HCT116 (cell line): ENCODE measurements around the gene CCDC187. TPM values are rescaled to one million over a fixed set of nuclear protein-coding genes. Genes with fewer than 3 reads are reported as not detected.

Experiments
- ATAC-seq: fragments of 200-7000 bp; cut with Tn5 transposase; 2 replicates; pipeline ENCODE4 v1.9.1; 2020; ENCODE audit warnings: mild to moderate bottlenecking, moderate library complexity
- BruUV-seq: library from RNA; stranded (reverse); fragments of 400-500 nt; replicated peaks from 2 replicates; lab custom pipeline; 2021; lab: Mats Ljungman, UMichigan
- CTCF ChIA-PET: fragments of 300-600 bp; sonication (Branson Sonifier 250); formaldehyde crosslinking; loops from one replicate; lab custom pipeline; 2021; ENCODE audit warnings: antibody characterized with exemption; lab: Charles Lee
- POLR2A ChIA-PET: fragments of 300-600, 350-600 bp; sonication (Branson Sonifier 250); formaldehyde crosslinking; loops from one replicate; lab custom pipeline; 2021; ENCODE audit warnings: antibody characterized with exemption; lab: Charles Lee
- RAD21 ChIA-PET, 2 experiments: fragments of 300-600 bp; sonication (Branson Sonifier 250); formaldehyde crosslinking; loops; one replicate each; lab custom pipeline; 2023; ENCODE audit warnings: low total read pairs in 2 of 2; ENCODE audit not compliant: uncharacterized antibody in 2 of 2, unreplicated experiment in 2 of 2, low non-redundant PET in 1 of 2; lab: Charles Lee
- DNase-seq: peaks from one replicate; pipeline ENCODE4 v3.0.0-alpha.2; 2010; ENCODE audit warnings: low read depth, low spot score
- H2AFZ ChIP-seq: fragments of 200-600 bp; shearing (Covaris generic), sonication (generic); 2 replicates; pipeline ENCODE4 v1.6.1; 2017; ENCODE audit warnings: low read depth, mixed run types, mixed read lengths, antibody characterized with exemption, low read length; ENCODE audit not compliant: poor library complexity, severe bottlenecking
- H3K27ac ChIP-seq: 2 replicates; pipeline ENCODE4 v1.5.1; 2012; ENCODE audit warnings: low read depth, low read length
- H3K27me3 ChIP-seq: fragments of 200-600 bp; sonication (generic); 2 replicates; pipeline ENCODE4 v1.6.1; 2016; ENCODE audit warnings: mixed run types, low read length, mixed read lengths; ENCODE audit not compliant: insufficient read depth
- H3K36me3 ChIP-seq, 2 experiments: fragments of 200-500 bp in 1 of 2; fragments of 200-600 bp in 1 of 2; sonication (Bioruptor generic) in 1 of 2; sonication (generic) in 1 of 2; 2 replicates each; pipeline versions ENCODE4 v1.5.1 to v1.6.1; 2014 to 2016; ENCODE audit warnings: low read length in 2 of 2, inconsistent platforms in 1 of 2, mixed read lengths in 1 of 2, mixed run types in 1 of 2; ENCODE audit not compliant: insufficient read depth in 2 of 2, control insufficient read depth in 1 of 2
- H3K4me1 ChIP-seq, 2 experiments: fragments of 200-600 bp in 1 of 2; sonication (generic) in 1 of 2; 2 replicates each; pipeline versions ENCODE4 v1.5.1 to v1.6.1; 2012 to 2017; ENCODE audit warnings: low read length in 2 of 2, inconsistent platforms in 1 of 2, mild to moderate bottlenecking in 1 of 2, mixed read lengths in 1 of 2, mixed run types in 1 of 2, moderate library complexity in 1 of 2; ENCODE audit not compliant: insufficient read depth in 2 of 2, control insufficient read depth in 1 of 2
- H3K4me2 ChIP-seq: fragments of 200-600 bp; sonication (generic); 2 replicates; pipeline ENCODE4 v1.6.1; 2017; ENCODE audit warnings: mixed run types, low read length, mixed read lengths
- H3K4me3 ChIP-seq, 2 experiments: fragments of 200-600 bp in 1 of 2; sonication (generic) in 1 of 2; replicated peaks in 1 of 2; 2 replicates each; pipeline ENCODE4 v1.5.1; 2011 to 2016; ENCODE audit warnings: low read length in 2 of 2, control low read depth in 1 of 2, low read depth in 1 of 2, mild to moderate bottlenecking in 1 of 2, mixed read lengths in 1 of 2, mixed run types in 1 of 2
- H3K79me2 ChIP-seq: fragments of 200-600 bp; sonication (generic); 2 replicates; pipeline ENCODE4 v1.6.1; 2017; ENCODE audit warnings: mild to moderate bottlenecking, mixed run types, low read length, moderate library complexity, mixed read lengths; ENCODE audit not compliant: insufficient read depth
- H3K9ac ChIP-seq: fragments of 200-600 bp; sonication (generic); 2 replicates; pipeline ENCODE4 v1.6.1; 2016; ENCODE audit warnings: low read length, mixed read lengths
- H3K9me2 ChIP-seq: fragments of 200-600 bp; sonication (generic), shearing (Covaris generic); 2 replicates; pipeline ENCODE4 v1.6.1; 2017; ENCODE audit warnings: mixed run types, mild to moderate bottlenecking, moderate library complexity; ENCODE audit not compliant: insufficient read depth
- H3K9me3 ChIP-seq, 2 experiments: fragments of 200-500 bp in 1 of 2; fragments of 200-600 bp in 1 of 2; sonication (Bioruptor generic) in 1 of 2; sonication (generic) in 1 of 2; 2 replicates each; pipeline ENCODE4 v1.6.1; 2014 to 2017; ENCODE audit warnings: low read length in 2 of 2, mixed read lengths in 2 of 2, inconsistent platforms in 1 of 2, low read depth in 1 of 2, mild to moderate bottlenecking in 1 of 2, mixed run types in 1 of 2, moderate library complexity in 1 of 2; ENCODE audit not compliant: control insufficient read depth in 1 of 2, insufficient read depth in 1 of 2
- H4K20me1 ChIP-seq: fragments of 200-600 bp; sonication (generic), shearing (Covaris generic); 2 replicates; pipeline ENCODE4 v1.6.1; 2017; ENCODE audit warnings: mixed run types, mild to moderate bottlenecking, moderate library complexity; ENCODE audit not compliant: insufficient read depth
- CTCF ChIP-seq, 3 experiments: fragments of 200-600 bp in 1 of 3; sonication (generic) in 1 of 3; IDR thresholded peaks in 2 of 3; conservative IDR thresholded peaks in 1 of 3; 2 replicates each; pipeline ENCODE4 v1.5.1; 2012 to 2017; ENCODE audit warnings: low read depth in 2 of 3, low read length in 2 of 3, antibody characterized with exemption in 1 of 3, borderline replicate concordance in 1 of 3, control low read depth in 1 of 3, mild to moderate bottlenecking in 1 of 3, mixed read lengths in 1 of 3, mixed run types in 1 of 3, moderate library complexity in 1 of 3; ENCODE audit not compliant: insufficient read depth in 1 of 3
- POLR2AphosphoS5 ChIP-seq: IDR thresholded peaks from 2 replicates; pipeline ENCODE4 v1.6.1; 2011; ENCODE audit warnings: mild to moderate bottlenecking, low read depth, low read length, moderate library complexity
- SIN3A ChIP-seq: IDR thresholded peaks from 2 replicates; pipeline ENCODE4 v1.6.1; 2012; ENCODE audit warnings: low read depth
- ZFX ChIP-seq: fragments of 450-650 bp; IDR thresholded peaks from 2 replicates; pipeline ENCODE4 v1.6.1; 2017
- intact Hi-C: fragments of 100-400 bp; cut with micrococcal nuclease; formaldehyde crosslinking; loops from 2 replicates; pipeline ENCODE4 v1.10.0; 2022
- total RNA-seq: library from RNA; stranded (reverse); gene quantifications from one replicate; pipeline ENCODE4 v1.2.1, GENCODE V29; 2021; ENCODE audit not compliant: unreplicated experiment
- TF ChIP-seq, protein P1 (sequence below): IDR thresholded peaks from 2 replicates; pipeline ENCODE4 v1.6.1; 2012

The CCDC187 gene
- total RNA-seq, 1 experiment from 2014 or later, result 4.6 TPM

DNA sequence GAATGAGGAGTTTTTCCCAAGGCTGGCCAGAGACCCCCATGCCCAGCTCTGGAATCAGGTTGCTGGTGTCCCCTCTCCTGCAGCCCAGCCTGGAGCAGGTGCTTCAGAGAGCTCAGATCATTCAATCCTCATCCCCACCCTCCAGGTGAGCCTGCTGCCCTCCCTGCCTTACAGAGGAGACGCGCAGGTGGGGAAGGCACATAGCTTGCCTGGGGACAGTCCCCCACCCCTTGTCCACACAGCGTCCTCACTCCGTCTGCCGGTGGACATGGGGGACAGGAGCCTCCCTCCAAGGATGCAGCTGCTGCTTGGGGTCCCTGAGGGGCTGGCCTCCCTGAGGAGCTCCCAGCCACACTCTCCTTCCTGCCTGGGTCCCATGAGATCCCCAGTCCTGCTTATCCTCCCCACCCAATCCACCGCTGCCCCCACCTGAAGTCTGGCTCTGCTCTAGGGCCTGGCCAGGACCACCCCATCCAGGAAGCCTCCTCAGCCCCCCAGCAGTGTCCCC, 41.2 kb downstream of the CCDC187 start (continued):
- TF ChIP-seq CTCF (IDR thresholded peaks at IDR 0.05 in 2 of 3, conservative IDR thresholded peaks at IDR 0.05 in 1 of 3; ENCODE audit: borderline replicate concordance in 1 of 3, insufficient read depth in 1 of 3, low read depth in 2 of 3, low read length in 2 of 3) (no peak), SIN3A (no peak)

GRCh38 chr9:136261686-136262430, 42.0 kb downstream of the CCDC187 start:
- H3K27me3 ChIP-seq, result no peaks in the 10 kb centered on the region
- intact Hi-C loops, result no loop called here
- no peak overlapping the region for H3K9ac ChIP-seq
- H3K9me2 ChIP-seq, result no peaks in the 10 kb centered on the region
- RAD21 ChIA-PET, result no interaction called here
- no peak overlapping the region for H3K4me2 ChIP-seq
- POLR2A ChIA-PET, result no interaction called here
- no peaks in the 10 kb centered on the region for H3K79me2 ChIP-seq
- TF ChIP-seq ZFX, result no peak
- no peak for TF ChIP-seq POLR2AphosphoS5
- TF ChIP-seq, protein P1, sequence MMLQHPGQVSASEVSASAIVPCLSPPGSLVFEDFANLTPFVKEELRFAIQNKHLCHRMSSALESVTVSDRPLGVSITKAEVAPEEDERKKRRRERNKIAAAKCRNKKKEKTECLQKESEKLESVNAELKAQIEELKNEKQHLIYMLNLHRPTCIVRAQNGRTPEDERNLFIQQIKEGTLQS, result no peak
- no peak for TF ChIP-seq SIN3A
- H3K9me3 ChIP-seq, result no peaks in the 10 kb centered on the region
- CTCF ChIA-PET, result interaction anchor here (1.2 kb wide), 1 partner anchor 11 kb away, joined by 3 read pairs; no protein-coding TSS in a partner anchor
- no TSS peak for BruUV-seq
- no peak for ATAC-seq
- H3K36me3 ChIP-seq, result no peaks in the 10 kb centered on the region
- H2AFZ ChIP-seq, result no peak overlapping the region
- no peaks in the 10 kb centered on the region for H4K20me1 ChIP-seq
- H3K4me1 ChIP-seq, result peaks cover 0 to 4% of the 10 kb centered on the region in 2 experiments; a peak in 2 of 4 replicates
- no peak overlapping the region for H3K4me3 ChIP-seq
- no peak for DNase-seq
- H3K27ac ChIP-seq, result no peak overlapping the region
